ENCODE results near the gene ADAT3. TPM values are rescaled to one million over a fixed set of nuclear protein-coding genes. Genes with fewer than 3 reads are reported as not detected.

The ADAT3 gene
- total and polyA plus RNA-seq, 7 donors: 0.33 to 17.4 (median 6.2) TPM

DNA sequence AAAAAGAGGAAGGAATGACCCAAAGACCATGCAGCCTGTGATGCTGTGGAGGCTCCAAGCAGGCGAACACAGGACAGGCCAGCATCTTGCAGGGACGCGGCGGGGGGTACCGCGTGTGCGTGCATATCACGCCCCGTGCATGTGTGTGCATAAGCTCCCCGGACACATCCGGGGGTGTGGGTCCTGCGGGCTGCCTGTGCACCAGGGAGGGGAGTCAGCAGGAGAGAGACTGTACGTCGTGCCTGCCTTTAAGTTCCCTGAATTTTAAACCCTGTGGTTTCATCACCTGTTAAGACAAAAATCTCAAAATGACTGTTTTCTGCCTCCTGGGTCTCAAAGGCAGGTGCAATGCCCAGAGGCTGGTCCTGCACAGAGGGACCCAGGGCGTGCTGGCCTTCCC lies 16.6 kb downstream of the ADAT3 start:
- no peaks in the 10 kb centered on the region for H3K27me3 ChIP-seq

DNA sequence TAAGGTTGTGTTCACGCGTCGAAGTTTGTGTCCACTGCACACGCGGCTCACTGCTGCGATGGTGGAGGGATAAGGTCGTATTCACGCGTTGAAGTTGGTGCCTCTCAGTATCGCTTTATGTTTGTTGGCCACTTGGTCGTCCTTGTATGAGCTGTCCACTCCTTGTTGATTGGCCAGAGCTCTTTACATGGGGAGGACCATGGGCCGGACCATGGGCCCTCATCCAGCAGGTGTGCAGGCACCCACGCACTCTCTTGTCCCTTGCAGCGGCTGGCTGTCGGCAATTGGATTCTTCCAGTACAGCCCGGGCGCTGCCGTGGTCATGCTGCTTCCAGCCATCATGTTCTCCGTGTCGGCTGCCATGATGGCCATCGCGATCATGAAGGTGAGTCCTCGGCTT lies 17.6 kb downstream of the ADAT3 start:
- no peaks in the 10 kb centered on the region for H3K9me3 ChIP-seq
- H3K27me3 ChIP-seq: no peaks in the 10 kb centered on the region
- H3K27ac ChIP-seq: no peak overlapping the region
- TF ChIP-seq EP300 (IDR thresholded peaks at IDR 0.05) (no peak), POLR2AphosphoS5 (IDR thresholded peaks at IDR 0.05) (no peak), POLR2A (IDR thresholded peaks at IDR 0.05) (no peak)
- DNase-seq: no peak
- WGBS, 2 donors: 94 to 97% methylated on average over 23 of the region's 23 CpGs
- H3K36me3 ChIP-seq: peaks cover 23 to 62% (median 46%) of the 10 kb centered on the region in 4 donors
- intact Hi-C loops (cut with DNase I): no loop called here
- H3K4me1 ChIP-seq: no peaks in the 10 kb centered on the region
- no peak overlapping the region for H3K4me3 ChIP-seq

More for the DNA sequence above, 16.6 kb downstream of the ADAT3 start:
- no peak overlapping the region for H3K4me3 ChIP-seq
- no peaks in the 10 kb centered on the region for H3K9me3 ChIP-seq
- H3K4me1 ChIP-seq: no peaks in the 10 kb centered on the region
- TF ChIP-seq EP300 (IDR thresholded peaks at IDR 0.05) (no peak), POLR2AphosphoS5 (IDR thresholded peaks at IDR 0.05) (no peak), POLR2A (IDR thresholded peaks at IDR 0.05) (no peak)
- TF ChIP-seq, protein P1, sequence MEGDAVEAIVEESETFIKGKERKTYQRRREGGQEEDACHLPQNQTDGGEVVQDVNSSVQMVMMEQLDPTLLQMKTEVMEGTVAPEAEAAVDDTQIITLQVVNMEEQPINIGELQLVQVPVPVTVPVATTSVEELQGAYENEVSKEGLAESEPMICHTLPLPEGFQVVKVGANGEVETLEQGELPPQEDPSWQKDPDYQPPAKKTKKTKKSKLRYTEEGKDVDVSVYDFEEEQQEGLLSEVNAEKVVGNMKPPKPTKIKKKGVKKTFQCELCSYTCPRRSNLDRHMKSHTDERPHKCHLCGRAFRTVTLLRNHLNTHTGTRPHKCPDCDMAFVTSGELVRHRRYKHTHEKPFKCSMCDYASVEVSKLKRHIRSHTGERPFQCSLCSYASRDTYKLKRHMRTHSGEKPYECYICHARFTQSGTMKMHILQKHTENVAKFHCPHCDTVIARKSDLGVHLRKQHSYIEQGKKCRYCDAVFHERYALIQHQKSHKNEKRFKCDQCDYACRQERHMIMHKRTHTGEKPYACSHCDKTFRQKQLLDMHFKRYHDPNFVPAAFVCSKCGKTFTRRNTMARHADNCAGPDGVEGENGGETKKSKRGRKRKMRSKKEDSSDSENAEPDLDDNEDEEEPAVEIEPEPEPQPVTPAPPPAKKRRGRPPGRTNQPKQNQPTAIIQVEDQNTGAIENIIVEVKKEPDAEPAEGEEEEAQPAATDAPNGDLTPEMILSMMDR (IDR thresholded peaks at IDR 0.05): no peak
- H3K27ac ChIP-seq: no peak overlapping the region
- WGBS, 2 donors: 87 to 94% methylated on average over 15 of the region's 15 CpGs
- no peak for DNase-seq
- intact Hi-C loops (cut with DNase I): no loop called here
- H3K36me3 ChIP-seq: peaks cover 24 to 65% (median 48%) of the 10 kb centered on the region in 4 donors

DNA sequence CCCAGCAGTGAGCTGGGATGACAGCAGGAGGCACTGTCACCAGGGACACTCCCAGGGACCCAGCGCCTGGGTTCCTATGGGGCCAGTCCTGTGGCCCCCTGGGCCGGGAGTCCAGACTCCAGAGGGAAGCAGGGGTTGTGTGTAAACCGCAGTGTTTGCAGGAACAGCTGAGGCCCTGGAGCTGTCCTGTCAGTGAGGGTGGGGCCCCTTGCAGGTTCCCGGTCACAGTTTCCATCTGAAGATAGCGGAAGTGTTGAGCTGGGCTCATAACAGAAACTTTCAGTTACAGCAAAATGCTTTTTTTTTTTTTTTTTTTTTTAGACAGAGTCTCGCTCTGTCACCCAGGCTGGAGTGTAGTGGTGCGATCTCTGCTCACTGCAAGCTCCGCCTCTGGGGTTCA lies 18.1 kb downstream of the ADAT3 start:
- Histone ChIP-seq H3K4me1 (no peaks in the 10 kb centered on the region), H3K9me3 (no peaks in the 10 kb centered on the region), H3K27ac (no peak overlapping the region), H3K4me3 (no peak overlapping the region), H3K36me3 (peaks cover 18 to 57% (median 42%) of the 10 kb centered on the region in 4 donors), H3K27me3 (no peaks in the 10 kb centered on the region)
- TF ChIP-seq, protein P1 (IDR thresholded peaks at IDR 0.05): no peak
- no peak for TF ChIP-seq POLR2A (IDR thresholded peaks at IDR 0.05)
- intact Hi-C loops (cut with DNase I): no loop called here
- no peak for DNase-seq
- WGBS, 2 donors: 86 to 89% methylated on average over 8 of the region's 8 CpGs

DNA sequence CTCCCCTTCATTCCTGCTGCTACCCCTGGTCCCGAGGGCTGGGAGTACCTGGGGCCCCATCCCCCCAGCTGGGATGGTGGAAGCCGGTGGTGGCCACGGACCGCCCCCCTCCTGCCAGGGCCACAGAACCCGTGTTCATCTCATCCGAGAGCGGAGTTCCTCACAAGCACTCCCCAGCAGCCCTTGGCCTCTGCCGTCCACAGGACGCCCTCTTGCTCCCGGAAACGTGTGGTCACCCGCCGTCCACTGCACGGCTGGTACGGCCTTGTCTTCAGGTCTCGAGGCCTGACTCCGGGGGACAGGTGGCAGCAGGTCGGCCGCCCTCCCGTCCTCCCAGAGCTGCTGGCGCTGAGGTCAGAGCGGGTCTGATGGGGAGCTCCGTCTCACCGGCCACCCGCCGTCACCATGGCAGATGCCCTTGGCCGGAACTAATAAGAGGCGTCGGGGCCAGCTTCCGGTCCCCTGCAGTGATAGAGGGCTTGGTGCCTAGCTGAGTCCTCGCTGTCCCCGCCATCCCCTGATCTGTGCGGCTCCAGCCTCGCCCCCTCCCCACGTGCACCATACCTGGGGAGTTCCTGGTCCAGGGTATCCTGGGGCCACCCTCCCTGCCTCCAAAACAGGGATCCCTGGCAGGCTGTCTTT lies 19.2 kb downstream of the ADAT3 start:
- Histone ChIP-seq H3K9me3 (no peaks in the 10 kb centered on the region), H3K36me3 (peaks cover 17 to 46% (median 34%) of the 10 kb centered on the region in 4 donors), H3K27ac (no peak overlapping the region), H3K4me3 (no peak overlapping the region), H3K27me3 (no peaks in the 10 kb centered on the region), H3K4me1 (peaks cover 0 to 7% (median 6%) of the 10 kb centered on the region in 4 donors)
- no peak for DNase-seq
- 95% methylated on average over 35 of the region's 35 CpGs for WGBS, 2 donors
- intact Hi-C loops (cut with DNase I): no loop called here
- TF ChIP-seq POLR2A (IDR thresholded peaks at IDR 0.05) (no peak), EP300 (IDR thresholded peaks at IDR 0.05) (no peak), POLR2AphosphoS5 (IDR thresholded peaks at IDR 0.05) (no peak)
- TF ChIP-seq, protein P1 (IDR thresholded peaks at IDR 0.05): no peak

DNA sequence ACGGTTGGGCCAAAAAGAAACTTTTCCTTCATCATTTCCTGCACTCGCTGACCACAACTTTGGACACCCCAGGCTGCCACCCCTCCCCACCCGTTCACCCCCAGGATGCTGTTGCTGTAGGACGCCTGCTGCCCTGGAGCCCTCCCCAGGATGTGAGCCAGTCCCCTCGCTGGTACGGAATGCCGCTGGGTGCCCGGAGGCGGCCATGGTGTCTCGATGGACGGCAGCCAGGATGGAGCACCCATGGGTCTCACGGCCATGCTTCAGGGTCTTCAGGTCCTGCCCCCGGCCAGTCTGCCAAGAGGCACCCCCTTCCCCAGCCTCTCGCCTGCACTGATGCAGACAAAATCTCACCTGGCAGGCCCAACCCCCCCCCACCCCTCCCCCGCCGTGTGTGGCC lies 20.3 kb downstream of the ADAT3 start:
- 91 to 93% methylated on average over 16 of the region's 16 CpGs for WGBS, 2 donors
- Histone ChIP-seq H3K4me3 (no peak overlapping the region), H3K36me3 (peaks cover 6 to 35% (median 24%) of the 10 kb centered on the region in 4 donors), H3K4me1 (peaks cover 0 to 16% (median 14%) of the 10 kb centered on the region in 4 donors), H3K27me3 (no peaks in the 10 kb centered on the region), H3K9me3 (no peaks in the 10 kb centered on the region), H3K27ac (no peak overlapping the region)
- TF ChIP-seq POLR2A (IDR thresholded peaks at IDR 0.05) (no peak), POLR2AphosphoS5 (IDR thresholded peaks at IDR 0.05) (no peak), EP300 (IDR thresholded peaks at IDR 0.05) (no peak)
- TF ChIP-seq, protein P1 (IDR thresholded peaks at IDR 0.05): no peak
- DNase-seq: no peak
- intact Hi-C loops (cut with DNase I): loop anchor here (5.0 kb wide), 1 partner anchor 147 kb away; no protein-coding TSS in a partner anchor

Data from sigmoid colon (tissue), 7 donors.